Skeletal muscle cell (primary cell): ENCODE results near the gene PGLYRP3.

Experiments
- DNase-seq: peaks from one replicate; pipeline ENCODE4 v3.0.0-alpha.2; 2010; ENCODE audit warnings: low read depth
- H3K4me3 ChIP-seq: 2 replicates; pipeline ENCODE4 v1.5.1; 2011; ENCODE audit warnings: low read depth, mild to moderate bottlenecking, control low read depth, low read length, moderate library complexity

Gene PGLYRP3

GRCh38 chr1:153312570-153313186 lies at the start of gene PGLYRP3:
PGLYRP3 (minus strand) TSS chr1:153312952; CDS start chr1:153310665, 2,287 bp downstream.
- no peak for DNase-seq
- H3K4me3 ChIP-seq = no peak within 1 kb of the TSS

GRCh38 chr1:153362187-153362775 lies 49.5 kb upstream of the PGLYRP3 start:
- no peak for DNase-seq
- H3K4me3 ChIP-seq = no peak overlapping the region

- DNase-seq = no peak
- no peak overlapping the region for H3K4me3 ChIP-seq
Measured at GRCh38 chr1:153361480-153362109, 48.8 kb upstream of the PGLYRP3 start.

GRCh38 chr1:153360592-153361479 lies 48.1 kb upstream of the PGLYRP3 start:
- no peak for DNase-seq
- H3K4me3 ChIP-seq = no peak overlapping the region

- H3K4me3 ChIP-seq = no peak overlapping the region
- DNase-seq = no peak
Measured at GRCh38 chr1:153360190-153360589, 47.4 kb upstream of the PGLYRP3 start.

GRCh38 chr1:153359241-153359640 lies 46.5 kb upstream of the PGLYRP3 start:
- H3K4me3 ChIP-seq = no peak overlapping the region
- DNase-seq = no peak

- H3K4me3 ChIP-seq = no peak overlapping the region
- DNase-seq = no peak
Measured at GRCh38 chr1:153358691-153358975, 45.9 kb upstream of the PGLYRP3 start.

- no peak for DNase-seq
- H3K4me3 ChIP-seq = no peak within 1 kb of the TSS
Measured at GRCh38 chr1:153357853-153358690, 45.3 kb upstream of the PGLYRP3 start, which contains the start of gene S100A9. S100A9 (plus strand) TSS chr1:153357854; CDS start chr1:153358284, 430 bp downstream.

- no peak overlapping the region for H3K4me3 ChIP-seq
- no peak for DNase-seq
Measured at GRCh38 chr1:153357076-153357852, 44.5 kb upstream of the PGLYRP3 start.

GRCh38 chr1:153356392-153357075 lies 43.8 kb upstream of the PGLYRP3 start:
- no peak for DNase-seq
- H3K4me3 ChIP-seq = no peak overlapping the region

GRCh38 chr1:153355445-153356071 lies 42.8 kb upstream of the PGLYRP3 start:
- no peak for DNase-seq
- no peak overlapping the region for H3K4me3 ChIP-seq

GRCh38 chr1:153354515-153355193 lies 41.9 kb upstream of the PGLYRP3 start:
- no peak overlapping the region for H3K4me3 ChIP-seq
- no peak for DNase-seq

GRCh38 chr1:153353226-153353947 lies 40.6 kb upstream of the PGLYRP3 start:
- DNase-seq = no peak
- no peak overlapping the region for H3K4me3 ChIP-seq

GRCh38 chr1:153352523-153352922 lies 39.8 kb upstream of the PGLYRP3 start:
- DNase-seq = peak; percentile 16
- no peak overlapping the region for H3K4me3 ChIP-seq

GRCh38 chr1:153350321-153350957 lies 37.7 kb upstream of the PGLYRP3 start:
- H3K4me3 ChIP-seq = no peak overlapping the region
- DNase-seq = no peak
